ENCODE data around the gene C19orf85.

Gene C19orf85

GRCh38 chr19:55489711-55490477 lies 25.3 kb upstream of the C19orf85 start:
- DNase-seq, result no peak

GRCh38 chr19:55488986-55489710 lies 24.6 kb upstream of the C19orf85 start:
- DNase-seq, result peak; percentile 84

- DNase-seq, result peak; percentile 86
These were observed 23.6 kb upstream of the C19orf85 start, which contains the start of gene SSC5D for GRCh38 chr19:55487924-55488687. TSS of gene SSC5D (plus strand) at chr19:55488436. CDS start at chr19:55488590, 154 bp downstream.

GRCh38 chr19:55486971-55487923 lies 22.7 kb upstream of the C19orf85 start:
- peak; percentile 96 for DNase-seq

GRCh38 chr19:55486043-55486970 lies 21.8 kb upstream of the C19orf85 start:
- DNase-seq, result no peak

GRCh38 chr19:55485439-55486011 lies 21.0 kb upstream of the C19orf85 start:
- no peak for DNase-seq

- peak; percentile 87 for DNase-seq
These were observed 20.3 kb upstream of the C19orf85 start, which contains the start of gene NAT14 for GRCh38 chr19:55484593-55485438. TSS of gene NAT14 (plus strand) at chr19:55485188. CDS start at chr19:55485709, 521 bp downstream.

GRCh38 chr19:55483706-55484592 lies 19.4 kb upstream of the C19orf85 start:
- peak; percentile 40 for DNase-seq

GRCh38 chr19:55482967-55483705 lies 18.6 kb upstream of the C19orf85 start:
- DNase-seq, result peak; percentile 45

GRCh38 chr19:55482156-55482961 lies 17.8 kb upstream of the C19orf85 start:
- peak; percentile 39 for DNase-seq

GRCh38 chr19:55481794-55482155 lies 17.2 kb upstream of the C19orf85 start:
- peak; percentile 12 for DNase-seq

GRCh38 chr19:55481148-55481793 lies 16.7 kb upstream of the C19orf85 start:
- DNase-seq, result peak; percentile 35

- no peak for DNase-seq
These were observed 15.1 kb upstream of the C19orf85 start for GRCh38 chr19:55479451-55480230.

GRCh38 chr19:55479045-55479444 lies 14.5 kb upstream of the C19orf85 start:
- no peak for DNase-seq

GRCh38 chr19:55478364-55478763 lies 13.8 kb upstream of the C19orf85 start:
- no peak for DNase-seq

Measured in left hindlimb (tissue), 1 donor.